ENCODE measurements around the gene PUS1.
"Not testable (repeated sequence)": the region's sequence is repeated elsewhere in the genome, so short reads cannot be mapped to it uniquely, and the experiment has no call there.

PUS1 gene

GRCh38 chr12:131928711-131929580, at the start of gene PUS1:
Gene PUS1, plus strand, starts transcription at chr12:131929276. Its CDS starts 447 bp downstream, at chr12:131929723.
- peak; percentile 95 for DNase-seq

GRCh38 chr12:131882804-131883520, 46.1 kb upstream of the PUS1 start:
- no peak for DNase-seq

GRCh38 chr12:131883521-131883900, 45.6 kb upstream of the PUS1 start:
- DNase-seq, result no peak

- DNase-seq, result not testable (repeated sequence)
Measured at GRCh38 chr12:131885076-131885475, 44.0 kb upstream of the PUS1 start.

GRCh38 chr12:131885543-131886057, 43.5 kb upstream of the PUS1 start:
- DNase-seq, result no peak

- DNase-seq, result not testable (repeated sequence)
Measured at GRCh38 chr12:131891722-131892121, 37.4 kb upstream of the PUS1 start.

- DNase-seq, result no peak
Measured at GRCh38 chr12:131892711-131893604, 36.1 kb upstream of the PUS1 start.

- DNase-seq, result no peak
Measured at GRCh38 chr12:131893605-131894312, 35.3 kb upstream of the PUS1 start.

- peak; percentile 87 for DNase-seq
Measured at GRCh38 chr12:131894313-131894860, 34.7 kb upstream of the PUS1 start, which contains the start of gene ULK1. Gene ULK1, plus strand, starts transcription at chr12:131894622. Its CDS starts 380 bp downstream, at chr12:131895002.

- no peak for DNase-seq
Measured at GRCh38 chr12:131894981-131895639, 34.0 kb upstream of the PUS1 start.

GRCh38 chr12:131895640-131896079, 33.4 kb upstream of the PUS1 start:
- DNase-seq, result no peak

GRCh38 chr12:131896080-131896810, 32.8 kb upstream of the PUS1 start:
- peak; percentile 80 for DNase-seq

- no peak for DNase-seq
Measured at GRCh38 chr12:131896811-131897270, 32.2 kb upstream of the PUS1 start.

- no peak for DNase-seq
Measured at GRCh38 chr12:131897276-131897675, 31.8 kb upstream of the PUS1 start.

- no peak for DNase-seq
Measured at GRCh38 chr12:131897875-131898274, 31.2 kb upstream of the PUS1 start.

- no peak for DNase-seq
Measured at GRCh38 chr12:131900397-131900796, 28.7 kb upstream of the PUS1 start.

- DNase-seq, result no peak
Measured at GRCh38 chr12:131901431-131902331, 27.4 kb upstream of the PUS1 start.

- no peak for DNase-seq
Measured at GRCh38 chr12:131902332-131903241, 26.5 kb upstream of the PUS1 start.
